ENCODE data around the gene BCL2L15. TPM values are rescaled to one million over a fixed set of nuclear protein-coding genes. Genes with fewer than 3 reads are reported as not detected.

The BCL2L15 gene
- total RNA-seq, 6 donors from 2014 or later: 1.0 to 6.2 (median 1.7) TPM

DNA sequence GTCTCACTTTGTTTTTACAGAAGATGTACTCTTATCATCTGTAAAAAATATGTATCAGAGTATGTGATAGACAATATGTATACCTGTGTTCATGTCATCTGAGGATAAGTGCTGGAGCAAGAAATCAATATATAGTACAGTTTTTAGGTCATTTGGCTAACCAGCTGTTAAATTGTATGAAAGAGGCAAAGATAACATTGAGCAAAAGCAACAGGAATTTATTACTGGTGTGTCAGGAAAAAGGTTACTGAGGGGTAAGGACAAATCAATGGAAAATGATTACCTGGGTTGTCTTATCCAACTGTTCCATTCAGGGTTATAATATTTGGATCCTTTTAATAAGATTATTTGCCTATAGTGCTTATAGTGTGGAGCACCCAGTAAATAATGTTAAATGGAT lies 46.6 kb upstream of the BCL2L15 start:
- no peaks in the 10 kb centered on the region for H3K36me3 ChIP-seq
- no peaks in the 10 kb centered on the region for H3K27me3 ChIP-seq
- H3K27ac ChIP-seq: peak overlapping the region in 1 of 4 donors; percentile 35
- H3K4me3 ChIP-seq: no peak overlapping the region
- ATAC-seq (ENCODE audit: low FRiP score in 2 of 2): no peak
- no peak for DNase-seq
- H3K4me1 ChIP-seq: peaks cover 40 to 60% (median 45%) of the 10 kb centered on the region in 4 donors
- no peaks in the 10 kb centered on the region for H3K9me3 ChIP-seq
- TF ChIP-seq EP300 (IDR thresholded peaks at IDR 0.05) (no peak), POLR2AphosphoS5 (IDR thresholded peaks at IDR 0.05) (no peak)

DNA sequence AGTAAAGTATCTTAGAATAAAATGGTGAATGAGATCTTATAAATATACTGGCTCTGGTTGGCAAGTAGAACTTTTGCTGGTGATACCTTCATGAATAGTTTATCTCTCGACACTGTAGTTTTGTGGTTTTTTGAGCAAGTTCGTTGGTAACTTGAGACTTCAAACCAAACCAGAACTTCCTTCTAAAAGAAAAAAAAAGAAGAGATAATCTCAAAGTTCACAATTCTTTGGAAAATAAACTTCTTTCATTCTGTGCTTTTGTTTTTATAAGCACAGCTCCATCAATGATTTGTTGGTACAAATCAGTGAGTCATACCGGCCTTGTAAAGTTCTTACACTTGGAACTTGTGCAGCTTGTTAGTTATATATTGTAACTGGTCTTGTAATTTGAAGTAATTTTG lies 44.1 kb upstream of the BCL2L15 start:
- TF ChIP-seq EP300 (IDR thresholded peaks at IDR 0.05): no peak
- TF ChIP-seq, protein P1, sequence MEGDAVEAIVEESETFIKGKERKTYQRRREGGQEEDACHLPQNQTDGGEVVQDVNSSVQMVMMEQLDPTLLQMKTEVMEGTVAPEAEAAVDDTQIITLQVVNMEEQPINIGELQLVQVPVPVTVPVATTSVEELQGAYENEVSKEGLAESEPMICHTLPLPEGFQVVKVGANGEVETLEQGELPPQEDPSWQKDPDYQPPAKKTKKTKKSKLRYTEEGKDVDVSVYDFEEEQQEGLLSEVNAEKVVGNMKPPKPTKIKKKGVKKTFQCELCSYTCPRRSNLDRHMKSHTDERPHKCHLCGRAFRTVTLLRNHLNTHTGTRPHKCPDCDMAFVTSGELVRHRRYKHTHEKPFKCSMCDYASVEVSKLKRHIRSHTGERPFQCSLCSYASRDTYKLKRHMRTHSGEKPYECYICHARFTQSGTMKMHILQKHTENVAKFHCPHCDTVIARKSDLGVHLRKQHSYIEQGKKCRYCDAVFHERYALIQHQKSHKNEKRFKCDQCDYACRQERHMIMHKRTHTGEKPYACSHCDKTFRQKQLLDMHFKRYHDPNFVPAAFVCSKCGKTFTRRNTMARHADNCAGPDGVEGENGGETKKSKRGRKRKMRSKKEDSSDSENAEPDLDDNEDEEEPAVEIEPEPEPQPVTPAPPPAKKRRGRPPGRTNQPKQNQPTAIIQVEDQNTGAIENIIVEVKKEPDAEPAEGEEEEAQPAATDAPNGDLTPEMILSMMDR (IDR thresholded peaks at IDR 0.05): no peak
- no peak for TF ChIP-seq POLR2AphosphoS5 (IDR thresholded peaks at IDR 0.05)
- no peak for TF ChIP-seq POLR2A (IDR thresholded peaks at IDR 0.05)
- WGBS, 2 donors: 14 to 15% methylated on average over 3 of the region's 3 CpGs
- H3K36me3 ChIP-seq: no peaks in the 10 kb centered on the region
- no peaks in the 10 kb centered on the region for H3K9me3 ChIP-seq
- peaks cover 31 to 49% (median 41%) of the 10 kb centered on the region in 4 donors for H3K4me1 ChIP-seq
- H3K27ac ChIP-seq: peak overlapping the region in 3 of 4 donors; percentile 96 to 99 (median 99)
- ATAC-seq (ENCODE audit: low FRiP score in 2 of 2): no peak
- H3K27me3 ChIP-seq: no peaks in the 10 kb centered on the region
- DNase-seq: no peak
- peak overlapping the region in 2 of 4 donors; percentile 81 to 94 for H3K4me3 ChIP-seq

DNA sequence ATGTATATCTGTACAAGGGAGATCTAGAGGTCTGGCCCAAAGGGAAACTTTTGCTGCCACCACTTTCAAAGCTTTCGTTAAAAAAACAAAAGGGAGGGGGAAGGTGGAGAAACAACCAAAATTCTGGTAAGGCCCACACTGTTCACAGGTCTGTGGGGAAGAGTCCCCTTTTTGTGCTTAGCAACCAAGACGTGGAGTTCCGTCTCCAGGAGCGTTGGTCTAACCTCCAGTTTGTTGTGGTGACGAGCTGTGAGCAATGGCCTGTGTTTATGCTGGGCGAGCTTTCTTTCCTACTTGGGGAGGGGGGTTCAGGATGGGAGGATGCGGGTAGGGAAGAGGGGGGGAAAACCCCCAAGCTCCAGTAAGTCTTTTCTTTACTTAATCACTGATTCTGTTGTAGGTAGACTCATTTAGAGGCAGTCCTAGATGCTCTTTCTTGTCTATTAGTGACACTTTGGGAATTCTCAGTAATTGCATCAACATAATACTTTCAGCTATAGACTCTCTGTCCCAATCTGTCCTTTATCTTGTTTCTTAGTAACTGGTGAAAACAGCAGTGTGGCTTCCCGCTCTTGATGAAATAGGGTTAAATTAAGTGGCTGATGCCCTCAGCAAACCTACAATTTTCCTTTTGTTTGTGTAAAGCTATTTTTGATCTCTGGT lies 43.2 kb upstream of the BCL2L15 start:
- peak; percentile 57 to 73 for ATAC-seq (ENCODE audit: low FRiP score in 2 of 2)
- peak in 1 of 2 donors; percentile 68 for DNase-seq

DNA sequence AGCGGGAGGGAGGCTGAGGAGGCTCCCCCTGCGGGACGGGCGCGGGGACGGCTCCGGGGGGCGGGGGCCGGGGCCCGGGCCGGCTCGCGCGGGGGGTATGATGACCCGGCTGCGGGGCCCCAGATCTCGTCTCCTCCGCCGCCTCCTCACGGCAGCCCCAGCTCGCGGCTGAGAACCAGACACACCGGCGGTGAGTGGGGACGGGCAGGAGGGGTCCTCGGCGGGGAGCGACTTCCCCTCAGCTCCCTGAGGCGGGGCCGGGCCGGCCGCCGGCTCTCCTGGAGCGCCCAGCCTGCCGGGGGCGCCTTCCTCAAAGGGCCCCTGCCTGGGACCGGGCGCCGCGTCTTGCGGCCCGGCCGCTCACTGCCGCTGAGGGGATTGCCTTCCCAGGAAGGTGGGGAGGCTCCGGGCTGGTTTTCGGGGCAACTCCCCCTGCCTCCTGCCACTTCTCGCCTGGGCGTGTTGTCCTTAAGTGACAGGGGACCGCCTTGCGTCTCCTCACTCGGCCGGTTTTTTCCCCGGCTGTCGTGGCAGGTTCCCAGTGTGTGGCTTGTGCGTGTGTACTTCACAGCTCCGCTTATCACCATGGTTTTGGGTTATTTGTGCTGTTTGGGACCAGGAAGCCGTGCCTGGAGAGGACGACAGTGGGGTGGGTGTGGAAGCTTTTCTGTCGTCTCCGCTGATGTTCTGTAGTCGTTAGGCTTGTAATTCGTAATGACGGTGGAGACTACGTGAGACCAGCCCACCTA lies 42.5 kb upstream of the BCL2L15 start:
- Histone ChIP-seq H3K27me3 (no peaks in the 10 kb centered on the region), H3K27ac (peak overlapping the region; percentile 96 to 99 (median 98)), H3K4me3 (peak overlapping the region; percentile 71 to 94 (median 84)), H3K4me1 (peaks cover 23 to 49% (median 39%) of the 10 kb centered on the region in 4 donors), H3K9me3 (no peaks in the 10 kb centered on the region), H3K36me3 (no peaks in the 10 kb centered on the region)
- peak; percentile 71 to 92 for DNase-seq
- 0 to 3% methylated on average over 8 to 32 of the region's 64 CpGs for WGBS, 2 donors
- ATAC-seq (ENCODE audit: low FRiP score in 2 of 2): peak; percentile 64 to 76
- peak in 1 of 4 donors; percentile 16 for TF ChIP-seq EP300 (IDR thresholded peaks at IDR 0.05)
- TF ChIP-seq POLR2A (IDR thresholded peaks at IDR 0.05): peak in 2 of 4 donors; percentile 34 to 73
- TF ChIP-seq, protein P1 (IDR thresholded peaks at IDR 0.05): no peak
- TF ChIP-seq POLR2AphosphoS5 (IDR thresholded peaks at IDR 0.05): peak; percentile 34 to 47

More for the DNA sequence above, 43.2 kb upstream of the BCL2L15 start:
- 1% methylated on average over 8 of the region's 8 CpGs for WGBS, 2 donors
- no peaks in the 10 kb centered on the region for H3K36me3 ChIP-seq
- H3K27me3 ChIP-seq: no peaks in the 10 kb centered on the region
- no peak for TF ChIP-seq EP300 (IDR thresholded peaks at IDR 0.05)
- TF ChIP-seq POLR2A (IDR thresholded peaks at IDR 0.05): no peak
- peak overlapping the region; percentile 96 to 99 (median 98) for H3K27ac ChIP-seq
- peak overlapping the region; percentile 71 to 94 (median 84) for H3K4me3 ChIP-seq
- H3K9me3 ChIP-seq: no peaks in the 10 kb centered on the region
- H3K4me1 ChIP-seq: peaks cover 23 to 49% (median 40%) of the 10 kb centered on the region in 4 donors

DNA sequence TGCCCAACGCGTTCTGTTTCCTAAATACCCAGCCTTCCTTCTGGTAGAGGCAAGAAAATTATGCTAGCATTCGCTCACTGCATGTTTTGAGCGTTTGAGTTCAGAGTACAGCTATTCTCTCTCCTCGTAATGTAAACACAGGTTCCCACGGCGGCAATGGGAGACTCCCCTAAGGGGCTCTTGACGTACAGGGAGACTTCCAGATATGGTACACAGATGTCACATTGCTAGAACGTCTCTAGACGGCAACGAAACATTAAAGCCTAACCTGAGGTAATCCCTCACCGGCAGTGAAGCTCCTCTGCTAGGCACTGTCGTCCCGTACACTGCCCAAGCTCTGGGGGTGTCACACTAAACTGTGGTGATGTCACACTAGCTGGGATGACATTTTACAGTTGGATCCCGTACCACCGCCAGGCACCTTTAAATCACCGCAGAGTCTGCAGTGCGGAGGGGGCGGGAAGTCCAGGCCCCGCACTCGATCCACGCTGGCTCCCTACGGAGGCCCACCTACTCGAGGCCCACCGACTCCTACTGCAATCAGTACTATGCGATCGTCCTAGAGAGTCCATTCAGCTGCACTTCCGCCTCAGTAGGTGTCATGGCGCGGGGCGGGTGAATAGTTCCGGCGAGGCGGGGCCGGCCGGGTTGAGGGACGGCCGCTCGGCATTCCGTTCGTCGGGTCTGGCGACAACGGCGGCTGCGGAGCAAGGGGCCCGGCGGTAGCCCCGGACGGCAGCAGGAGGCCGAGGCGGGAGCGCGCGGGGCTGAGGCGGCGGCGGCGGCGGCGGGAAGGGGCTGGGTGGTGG lies 41.8 kb upstream of the BCL2L15 start, which contains the start of gene HIPK1:
Gene HIPK1 (plus strand): TSS at position 384 of the 809 bp plus-strand sequence.
- TF ChIP-seq POLR2A (IDR thresholded peaks at IDR 0.05): peak; percentile 40 to 87 (median 54)
- peak in 1 of 4 donors; percentile 37 for TF ChIP-seq EP300 (IDR thresholded peaks at IDR 0.05)
- TF ChIP-seq, protein P1 (IDR thresholded peaks at IDR 0.05): peak in 3 of 6 experiments; percentile 26 to 44 (median 30)
- peak; percentile 87 to 90 for TF ChIP-seq POLR2AphosphoS5 (IDR thresholded peaks at IDR 0.05)
- 0 to 1% methylated on average over 20 to 27 of the region's 61 CpGs for WGBS, 2 donors
- Histone ChIP-seq H3K9me3 (no peaks in the 10 kb centered on the region), H3K4me3 (peak within 1 kb of the TSS; percentile 71 to 94 (median 84)), H3K27me3 (no peaks in the 10 kb centered on the region), H3K27ac (peak within 1 kb of the TSS; percentile 96 to 99 (median 98)), H3K4me1 (peaks cover 23 to 48% (median 38%) of the 10 kb centered on the region in 4 donors), H3K36me3 (no peaks in the 10 kb centered on the region)
- ATAC-seq (ENCODE audit: low FRiP score in 2 of 2) (peak; percentile 96), DNase-seq (peak; percentile 96 to 98)

All from upper lobe of left lung (tissue), 6 donors.